ENCODE measurements around the gene SEC31B.

SEC31B gene

GRCh38 chr10:100490531-100490930, 29.1 kb downstream of the SEC31B start:
- no peak for DNase-seq (ENCODE audit: low read depth in 2 of 2)

DNA sequence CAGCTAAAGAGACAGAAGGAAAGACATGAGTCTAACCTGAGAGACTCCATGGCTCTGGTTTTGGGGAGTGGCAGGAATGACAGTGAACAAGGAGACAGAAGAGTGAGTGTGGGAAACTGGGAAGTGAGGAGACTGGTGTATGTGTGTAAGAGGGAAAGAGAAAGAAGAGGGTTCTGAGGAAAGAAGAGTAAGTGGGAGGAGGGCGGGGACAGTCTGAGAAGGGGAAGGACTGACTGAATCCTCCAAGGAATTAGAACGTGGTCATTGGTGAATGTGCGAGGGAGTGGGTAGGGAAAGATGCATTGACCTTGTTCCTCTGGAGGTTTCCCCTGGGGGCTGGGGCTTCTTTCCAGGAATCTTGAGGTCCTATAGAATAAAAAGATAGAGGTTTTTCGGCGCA, 30.3 kb downstream of the SEC31B start:
- no peak for DNase-seq (ENCODE audit: low read depth in 2 of 2)

- no peak for DNase-seq (ENCODE audit: low read depth in 2 of 2)
These were observed 32.1 kb downstream of the SEC31B start for GRCh38 chr10:100487529-100487928.

DNA sequence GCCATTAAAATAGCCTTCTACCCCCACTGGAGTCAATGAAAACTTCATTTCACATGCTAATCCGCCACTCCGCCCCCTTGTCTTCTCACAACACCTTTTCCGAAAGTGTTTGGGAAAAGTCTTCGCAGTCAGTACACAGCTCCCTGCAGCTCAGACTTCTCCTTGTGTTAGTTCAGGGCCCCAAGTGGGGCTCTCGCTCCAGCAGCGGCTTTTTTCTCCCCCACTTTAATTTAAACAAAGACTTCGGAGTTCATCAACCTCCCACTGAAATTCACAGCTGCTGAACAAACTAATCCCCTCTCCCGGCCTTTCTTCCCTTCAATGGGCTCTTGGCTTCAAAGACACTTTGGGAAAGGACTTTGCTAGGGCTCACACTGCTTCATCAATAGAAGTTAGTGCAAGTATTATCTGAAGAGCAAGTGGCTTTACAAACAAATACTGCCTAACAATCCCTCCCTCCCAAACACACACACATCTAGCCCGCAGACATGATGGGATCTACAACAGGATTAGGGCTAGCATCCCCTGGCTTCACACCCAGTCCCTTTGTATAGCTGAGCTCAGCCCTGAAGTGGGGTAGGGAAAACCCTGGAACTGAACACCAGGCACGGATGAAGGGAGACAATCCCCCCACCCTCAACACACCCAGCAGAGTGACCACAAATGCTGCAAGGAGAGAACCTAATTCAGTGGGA, 33.7 kb downstream of the SEC31B start:
- DNase-seq (ENCODE audit: low read depth in 2 of 2), result no peak

GRCh38 chr10:100485366-100485765, 34.3 kb downstream of the SEC31B start:
- no peak for DNase-seq (ENCODE audit: low read depth in 2 of 2)

DNA sequence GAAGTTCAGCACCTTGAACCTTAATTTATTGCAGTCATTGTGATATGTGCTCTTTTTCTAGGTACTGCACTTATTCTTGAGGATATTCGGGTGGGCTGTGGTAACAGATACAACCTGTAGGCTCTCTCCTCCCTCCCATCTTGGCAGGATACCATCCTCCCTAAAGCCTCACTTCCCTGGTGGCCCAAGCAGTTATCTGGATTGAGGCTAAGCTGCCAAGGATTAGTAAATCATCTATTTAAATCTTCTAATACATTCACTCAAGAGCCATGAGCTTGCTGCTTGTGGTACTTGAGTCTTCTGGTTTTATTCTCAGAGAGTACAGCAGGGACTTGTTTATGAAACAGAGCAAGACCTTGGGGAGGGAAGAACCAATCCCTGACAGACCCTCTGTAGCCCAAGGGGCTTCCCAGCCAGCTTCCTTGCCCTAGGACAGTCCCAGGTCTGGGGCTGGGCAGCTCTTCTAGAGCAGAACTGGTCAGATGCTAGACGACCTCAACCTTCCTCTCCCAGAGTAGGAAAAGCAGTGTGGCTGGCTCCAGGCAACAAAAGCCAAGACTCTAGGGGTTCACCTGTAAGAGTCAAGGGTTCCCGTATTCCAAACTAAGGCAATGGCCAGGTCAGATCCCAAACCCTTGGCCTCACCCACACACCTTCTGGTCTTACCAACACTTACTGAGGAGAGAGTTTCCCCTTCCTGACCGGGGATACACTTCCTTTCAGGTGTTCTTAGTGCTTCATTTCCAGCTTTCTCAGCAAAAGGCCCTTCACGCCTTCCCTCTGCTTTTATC, 35.6 kb downstream of the SEC31B start:
- DNase-seq (ENCODE audit: low read depth in 2 of 2), result no peak

- no peak for DNase-seq (ENCODE audit: low read depth in 2 of 2)
These were observed 36.9 kb downstream of the SEC31B start for GRCh38 chr10:100482834-100483185.

- DNase-seq (ENCODE audit: low read depth in 2 of 2), result peak; percentile 54 to 59
These were observed 37.4 kb downstream of the SEC31B start for GRCh38 chr10:100482181-100482833.

DNA sequence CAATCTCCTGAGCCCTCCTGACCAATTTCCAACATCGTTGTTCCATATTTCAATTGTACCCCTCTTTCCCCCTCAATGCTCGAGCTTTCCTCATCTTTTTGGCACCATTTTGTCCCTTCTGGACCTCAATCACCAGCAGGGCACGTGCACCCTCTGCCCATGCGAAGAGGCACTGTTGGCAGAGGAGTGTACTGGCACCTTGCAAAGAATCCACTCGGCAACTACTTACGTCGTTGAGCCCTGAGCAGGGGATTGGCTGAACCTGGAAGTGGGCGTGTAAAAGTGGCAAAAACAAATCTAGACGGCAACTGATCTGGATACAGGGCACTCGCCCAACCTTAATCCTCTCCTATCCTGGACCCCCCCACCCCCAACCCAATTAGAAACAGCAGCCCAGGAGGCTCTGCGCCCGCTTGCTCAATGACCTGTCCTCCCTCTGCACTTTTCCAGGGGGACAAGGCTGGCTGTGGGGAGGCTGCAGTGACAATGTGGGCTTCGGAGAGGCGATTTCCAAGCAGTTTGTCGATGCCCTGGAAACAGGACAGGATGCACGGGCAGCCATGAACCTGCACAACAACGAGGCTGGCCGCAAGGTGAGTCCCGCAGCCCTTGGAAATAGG, 38.1 kb downstream of the SEC31B start:
- DNase-seq (ENCODE audit: low read depth in 2 of 2), result peak; percentile 66 to 80

DNA sequence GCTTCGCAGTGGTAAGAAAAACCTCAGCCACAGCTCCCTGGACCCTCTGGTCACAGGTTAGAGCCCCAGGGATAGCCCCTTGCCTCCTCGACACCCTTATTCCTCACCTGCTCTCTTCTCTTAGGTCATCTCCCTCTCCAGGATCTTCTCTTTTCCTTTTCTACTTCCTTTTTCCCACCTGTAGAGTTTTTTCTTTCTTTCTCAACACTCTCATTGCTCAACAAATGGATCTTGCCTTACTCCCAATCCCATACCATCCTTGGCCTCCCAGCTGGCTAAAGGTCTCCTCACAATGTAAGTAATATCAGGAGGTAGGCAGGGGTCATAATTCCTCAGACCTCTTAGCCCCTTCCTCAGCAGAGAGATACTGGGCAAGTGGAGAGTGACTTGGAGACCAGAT, 39.7 kb downstream of the SEC31B start:
- DNase-seq (ENCODE audit: low read depth in 2 of 2), result no peak

GRCh38 chr10:100479037-100479436, 40.6 kb downstream of the SEC31B start:
- DNase-seq (ENCODE audit: low read depth in 2 of 2), result no peak

DNA sequence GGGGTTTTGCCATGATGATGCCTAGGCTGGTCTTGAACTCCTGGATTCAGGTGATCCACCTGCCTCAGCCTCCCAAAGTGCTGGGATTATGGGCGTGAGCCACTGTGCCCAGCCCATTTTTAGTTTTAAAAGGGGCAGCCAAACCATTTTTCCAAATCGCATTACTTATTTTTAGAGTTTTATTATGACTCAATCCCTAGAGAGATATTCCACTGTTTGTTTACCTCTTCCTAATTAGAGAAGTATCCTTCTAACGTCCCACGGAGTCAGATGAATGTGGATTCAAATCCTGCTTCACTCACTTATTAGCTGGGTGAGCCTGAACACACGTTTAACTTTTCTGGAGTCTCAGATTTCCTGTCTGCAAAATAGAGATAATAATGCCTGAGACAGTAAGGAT, 41.7 kb downstream of the SEC31B start:
- DNase-seq (ENCODE audit: low read depth in 2 of 2), result no peak

GRCh38 chr10:100470367-100470766, 49.3 kb downstream of the SEC31B start:
- no peak for DNase-seq (ENCODE audit: low read depth in 2 of 2)

GRCh38 chr10:100469756-100470155, 49.9 kb downstream of the SEC31B start:
- no peak for DNase-seq (ENCODE audit: low read depth in 2 of 2)

DNA sequence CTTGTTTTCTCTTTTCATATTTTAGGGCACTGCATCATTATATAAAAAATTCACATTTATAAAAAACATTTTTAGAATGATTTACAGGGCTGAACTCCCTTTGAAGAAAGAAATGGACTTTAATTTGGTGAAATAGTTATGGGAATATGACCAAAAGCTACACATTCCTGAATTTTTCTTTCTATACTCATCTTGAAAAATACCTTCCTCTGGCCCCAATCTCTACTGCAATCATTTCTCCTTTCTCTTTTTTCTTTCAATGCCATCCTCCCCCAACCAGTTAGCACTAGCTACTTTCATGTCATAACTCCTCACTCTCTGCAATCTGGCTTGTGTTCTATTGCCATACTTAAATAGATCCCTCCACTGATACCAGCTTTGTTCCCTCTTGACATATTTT, 50.7 kb downstream of the SEC31B start:
- no peak for DNase-seq (ENCODE audit: low read depth in 2 of 2)

- DNase-seq (ENCODE audit: low read depth in 2 of 2), result no peak
These were observed 51.3 kb downstream of the SEC31B start for GRCh38 chr10:100468322-100468721.

GRCh38 chr10:100462709-100463108, 57.0 kb downstream of the SEC31B start, which contains the start of gene WNT8B:
WNT8B (plus strand) TSS chr10:100463009; CDS start chr10:100463169, 160 bp downstream.
- no peak for DNase-seq (ENCODE audit: low read depth in 2 of 2)

DNA sequence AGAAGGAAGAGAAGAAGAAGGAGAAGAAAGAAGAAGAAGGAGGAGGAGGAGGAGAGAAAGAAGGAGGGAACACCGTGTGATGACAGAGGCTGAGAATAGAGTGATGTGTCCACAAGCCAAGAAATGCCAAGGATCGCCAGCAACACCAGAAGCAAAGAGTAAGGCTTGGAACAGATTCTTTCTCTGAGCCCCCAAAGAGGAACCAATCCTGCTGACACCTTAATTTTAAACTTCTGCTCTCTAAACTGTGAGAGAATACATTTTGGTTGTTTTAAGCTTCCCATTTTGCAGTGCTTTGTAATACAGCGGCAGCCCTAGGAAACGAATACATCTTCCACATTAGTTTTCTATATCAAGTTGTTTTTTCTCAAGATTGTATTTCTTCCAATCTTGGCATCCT, 70.7 kb downstream of the SEC31B start:
- DNase-seq (ENCODE audit: low read depth in 2 of 2), result no peak

DNA sequence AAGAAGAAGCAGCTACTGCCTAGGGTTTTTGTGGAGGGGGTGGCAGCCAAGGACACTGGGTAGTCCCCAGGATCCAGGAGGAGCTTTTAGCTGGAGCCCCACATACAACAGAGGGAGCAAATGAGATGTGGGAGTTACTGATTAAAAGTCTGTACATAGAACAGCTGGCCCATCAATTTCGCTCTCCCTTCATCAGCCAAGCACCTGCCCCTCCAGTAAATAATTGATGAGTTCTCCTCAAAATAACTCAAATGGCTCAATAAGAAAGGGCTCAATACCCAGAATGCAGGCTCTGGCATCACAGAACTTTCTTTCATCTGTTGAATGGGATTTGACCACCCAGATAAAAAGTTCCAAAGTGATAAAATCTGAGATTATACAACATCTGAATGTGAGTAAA, 72.0 kb downstream of the SEC31B start:
- no peak for DNase-seq (ENCODE audit: low read depth in 2 of 2)

GRCh38 chr10:100446130-100446761, 73.4 kb downstream of the SEC31B start:
- DNase-seq (ENCODE audit: low read depth in 2 of 2), result no peak

DNA sequence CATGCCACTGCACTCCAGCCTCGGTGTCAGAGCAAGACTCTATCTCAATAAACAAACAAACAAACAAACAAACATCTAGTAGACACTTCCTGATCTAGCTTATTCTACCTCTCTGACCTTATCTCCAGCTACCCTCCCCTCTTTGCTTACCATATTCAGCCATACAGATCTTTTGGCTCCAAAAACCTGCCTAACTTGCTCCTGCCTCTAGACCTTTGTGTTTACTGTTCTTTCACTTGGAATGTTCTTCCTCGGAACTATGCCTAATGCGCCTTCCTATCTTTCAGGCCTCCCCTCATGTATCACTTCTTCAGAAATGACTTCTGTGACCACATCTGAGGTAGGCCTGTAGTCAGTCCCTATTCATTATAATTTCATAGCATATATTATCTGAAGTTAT, 77.1 kb downstream of the SEC31B start:
- DNase-seq (ENCODE audit: low read depth in 2 of 2), result no peak

All from stimulated activated CD8-positive, alpha-beta memory T cell treated with anti-CD3 and anti-CD28 coated beads, Interleukin-2, amount 100 ng/mL, for 48 hours (primary cell).